ENCODE measurements around the gene ALK. TPM values are rescaled to one million over a fixed set of nuclear protein-coding genes. Genes with fewer than 3 reads are reported as not detected.

Gene ALK
- total RNA-seq, 1 experiment from 2014 or later, result not detected

- no peaks in the 10 kb centered on the region for H3K79me1 ChIP-seq (ENCODE audit: insufficient read depth, low read depth, low read length, poor library complexity, severe bottlenecking)
- H3K4me2 ChIP-seq (ENCODE audit: insufficient read depth, insufficient read length, low read length), result no peak overlapping the region
- no peak overlapping the region for H2AK5ac ChIP-seq (ENCODE audit: insufficient read length, low read length)
- no peaks in the 10 kb centered on the region for H4K20me1 ChIP-seq (ENCODE audit: control insufficient read depth, insufficient read depth, insufficient read length)
- H4K91ac ChIP-seq (ENCODE audit: insufficient read length, low read depth, low read length), result no peak overlapping the region
- no peaks in the 10 kb centered on the region for H3K27me3 Mint-ChIP-seq (ENCODE audit: low read depth)
- H3K9me3 Mint-ChIP-seq, result no peaks in the 10 kb centered on the region
- H2BK20ac ChIP-seq (ENCODE audit: low read depth, low read length, poor library complexity, severe bottlenecking), result no peak overlapping the region
- H4K5ac ChIP-seq (ENCODE audit: insufficient read length, low read depth, low read length), result no peak overlapping the region
- H3K9me3 ChIP-seq (ENCODE audit: control insufficient read depth, low read depth, low read length), result no peaks in the 10 kb centered on the region
- H3K9ac ChIP-seq (ENCODE audit: extremely low read depth, insufficient read length, low read length), result no peak overlapping the region
- no peak overlapping the region for H3K18ac ChIP-seq (ENCODE audit: insufficient read length, low read depth, low read length)
- H3K4me1 ChIP-seq (ENCODE audit: insufficient read depth, low read length), result peaks cover 4% of the 10 kb centered on the region; the same call in 1 of the 2 replicates
- H3K36me3 Mint-ChIP-seq (ENCODE audit: insufficient read depth in 1 of 3, low read depth in 3 of 3), result no peaks in the 10 kb centered on the region
- H3K27ac Mint-ChIP-seq, result no peak overlapping the region
- H3T11ph ChIP-seq (ENCODE audit: low read length), result no peak overlapping the region
- no peaks in the 10 kb centered on the region for H3K79me2 ChIP-seq (ENCODE audit: insufficient read depth, low read length)
- no peak overlapping the region for H2BK120ac ChIP-seq (ENCODE audit: low read depth, low read length, poor library complexity, severe bottlenecking)
- H3K4ac ChIP-seq (ENCODE audit: low read depth, low read length), result no peak overlapping the region
- H2BK5ac ChIP-seq (ENCODE audit: insufficient read length, low read length), result no peak overlapping the region
- H3K56ac ChIP-seq (ENCODE audit: insufficient read length, low read depth, low read length), result no peak overlapping the region
- TF ChIP-seq CTCF (conservative IDR thresholded peaks at IDR 0.05), result no peak
- H2AFZ ChIP-seq (ENCODE audit: low read length), result no peak overlapping the region
- H2BK15ac ChIP-seq (ENCODE audit: low read depth, low read length), result no peak overlapping the region
- H3K4me3 Mint-ChIP-seq, result no peak overlapping the region
- no peaks in the 10 kb centered on the region for H3K23me2 ChIP-seq (ENCODE audit: insufficient read length, low read depth, low read length, poor library complexity, severe bottlenecking)
- no CpG with 5 or more reads among the region's 4 CpGs for WGBS (ENCODE audit: extremely low coverage, insufficient read length, low lambda C conversion rate)
- peaks cover 0 to 5% of the 10 kb centered on the region in 2 experiments; a peak in 3 of 4 replicates for H3K4me1 Mint-ChIP-seq
- no peak overlapping the region for H3K14ac ChIP-seq (ENCODE audit: insufficient read depth, low read length)
- no peak overlapping the region for H2BK12ac ChIP-seq (ENCODE audit: insufficient read length, low read depth, low read length)
- no peak overlapping the region for H3K23ac ChIP-seq (ENCODE audit: insufficient read length, low read depth, low read length)
- no peak overlapping the region for H3K27ac ChIP-seq (ENCODE audit: insufficient read length, low read depth, low read length)
- H4K8ac ChIP-seq (replicated peaks; ENCODE audit: insufficient read length, low read depth, low read length), result no peak overlapping the region
- no peak for DNase-seq
- H3K27me3 ChIP-seq (ENCODE audit: insufficient read depth, low read length), result no peaks in the 10 kb centered on the region
These were observed 461.8 kb downstream of the ALK start for GRCh38 chr2:29459445-29460179.
